Breast epithelium (tissue), 4 donors: Measurements from ENCODE around the gene HSD17B8. TPM values are rescaled to one million over a fixed set of nuclear protein-coding genes. Genes with fewer than 3 reads are reported as not detected.

Experiments used
- DNase-seq, 2 donors: peaks; one replicate each; pipeline ENCODE4 v3.0.0-alpha.2; 2019; ENCODE audit warnings: low spot score in 2 of 2
- H3K27ac ChIP-seq, 2 donors: fragments of 200-600 bp; sonication (generic) in 1 of 2; one replicate each; pipeline ENCODE4 v1.5.1; 2016 to 2019; ENCODE audit warnings: mild to moderate bottlenecking in 1 of 2
- H3K27me3 ChIP-seq, 2 donors: fragments of 200-600 bp; sonication (generic) in 1 of 2; one replicate each; pipeline versions ENCODE4 v1.5.1 to v1.6.0; 2017 to 2019; ENCODE audit warnings: control low read depth in 1 of 2, mild to moderate bottlenecking in 1 of 2
- H3K36me3 ChIP-seq: fragments of 200-600 bp; one replicate; pipeline ENCODE4 v1.5.1; 2019
- H3K4me1 ChIP-seq, 2 donors: fragments of 200-600 bp; sonication (generic); one replicate each; pipeline ENCODE4 v1.5.1; 2016 to 2019; ENCODE audit warnings: control low read depth in 1 of 2
- H3K4me3 ChIP-seq, 3 donors: fragments of 200-600 bp; sonication (generic); 1 replicate in 2 of 3; 2 replicates in 1 of 3; pipeline ENCODE4 v1.5.1; 2016 to 2019; ENCODE audit warnings: mild to moderate bottlenecking in 3 of 3, moderate library complexity in 2 of 3
- H3K9me3 ChIP-seq, 2 donors: fragments of 200-600 bp; sonication (generic) in 1 of 2; one replicate each; pipeline ENCODE4 v1.5.1; 2016 to 2019; ENCODE audit warnings: control low read depth in 1 of 2
- POLR2A ChIP-seq: fragments of 450-650 bp; IDR thresholded peaks from one replicate; pipeline ENCODE4 v1.6.1; 2016; ENCODE audit warnings: antibody characterized with exemption, mild to moderate bottlenecking, moderate library complexity
- POLR2AphosphoS5 ChIP-seq, 3 donors: sonication (generic); formaldehyde crosslinking; IDR thresholded peaks; one replicate each; pipeline ENCODE4 v1.6.1; 2017; ENCODE audit warnings: antibody characterized with exemption in 3 of 3
- intact Hi-C: fragments of 100-400 bp; cut with DNase I; formaldehyde crosslinking; loops from one replicate; pipeline ENCODE4 v1.15.1; 2023; ENCODE audit warnings: low total_unique reads
- total RNA-seq, 3 donors: library from RNA; depleted of rRNA; stranded (reverse); fragments of >200 nt; gene quantifications; one replicate each; pipeline ENCODE4 v1.1.0, GENCODE V29; 2016
- TF ChIP-seq, protein P1 (sequence below), 3 donors: fragments of 450-650 bp; IDR thresholded peaks; one replicate each; pipeline ENCODE4 v1.5.1; 2016 to 2017; ENCODE audit warnings: antibody characterized with exemption in 3 of 3, mild to moderate bottlenecking in 3 of 3, moderate library complexity in 3 of 3

Gene HSD17B8
- total RNA-seq, 3 donors from 2014 or later = 17.0 to 33.8 (median 18.4) TPM

GRCh38 chr6:33209856-33210255 is 5.4 kb downstream of the HSD17B8 start:
- intact Hi-C loops = no loop called here
- Histone ChIP-seq H3K9me3 (no peaks in the 10 kb centered on the region), H3K27me3 (no peaks in the 10 kb centered on the region), H3K4me1 (peaks cover 5 to 10% of the 10 kb centered on the region in 2 donors), H3K4me3 (no peak overlapping the region), H3K36me3 (no peaks in the 10 kb centered on the region), H3K27ac (no peak overlapping the region)
- DNase-seq = no peak
- TF ChIP-seq POLR2AphosphoS5 (IDR thresholded peaks at IDR 0.05) (no peak), POLR2A (no peak)
- TF ChIP-seq, protein P1, sequence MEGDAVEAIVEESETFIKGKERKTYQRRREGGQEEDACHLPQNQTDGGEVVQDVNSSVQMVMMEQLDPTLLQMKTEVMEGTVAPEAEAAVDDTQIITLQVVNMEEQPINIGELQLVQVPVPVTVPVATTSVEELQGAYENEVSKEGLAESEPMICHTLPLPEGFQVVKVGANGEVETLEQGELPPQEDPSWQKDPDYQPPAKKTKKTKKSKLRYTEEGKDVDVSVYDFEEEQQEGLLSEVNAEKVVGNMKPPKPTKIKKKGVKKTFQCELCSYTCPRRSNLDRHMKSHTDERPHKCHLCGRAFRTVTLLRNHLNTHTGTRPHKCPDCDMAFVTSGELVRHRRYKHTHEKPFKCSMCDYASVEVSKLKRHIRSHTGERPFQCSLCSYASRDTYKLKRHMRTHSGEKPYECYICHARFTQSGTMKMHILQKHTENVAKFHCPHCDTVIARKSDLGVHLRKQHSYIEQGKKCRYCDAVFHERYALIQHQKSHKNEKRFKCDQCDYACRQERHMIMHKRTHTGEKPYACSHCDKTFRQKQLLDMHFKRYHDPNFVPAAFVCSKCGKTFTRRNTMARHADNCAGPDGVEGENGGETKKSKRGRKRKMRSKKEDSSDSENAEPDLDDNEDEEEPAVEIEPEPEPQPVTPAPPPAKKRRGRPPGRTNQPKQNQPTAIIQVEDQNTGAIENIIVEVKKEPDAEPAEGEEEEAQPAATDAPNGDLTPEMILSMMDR (IDR thresholded peaks at IDR 0.05) = no peak

- no peaks in the 10 kb centered on the region for H3K27me3 ChIP-seq
- DNase-seq = no peak
- no peaks in the 10 kb centered on the region for H3K36me3 ChIP-seq
- intact Hi-C loops = no loop called here
- no peaks in the 10 kb centered on the region for H3K9me3 ChIP-seq
- H3K4me1 ChIP-seq = peaks cover 5 to 6% of the 10 kb centered on the region in 2 donors
- H3K27ac ChIP-seq = no peak overlapping the region
- H3K4me3 ChIP-seq = no peak overlapping the region
- TF ChIP-seq POLR2A (no peak), POLR2AphosphoS5 (IDR thresholded peaks at IDR 0.05) (no peak)
- TF ChIP-seq, protein P1 (IDR thresholded peaks at IDR 0.05) = no peak
These were observed 6.7 kb downstream of the HSD17B8 start for GRCh38 chr6:33211136-33211535.

DNA sequence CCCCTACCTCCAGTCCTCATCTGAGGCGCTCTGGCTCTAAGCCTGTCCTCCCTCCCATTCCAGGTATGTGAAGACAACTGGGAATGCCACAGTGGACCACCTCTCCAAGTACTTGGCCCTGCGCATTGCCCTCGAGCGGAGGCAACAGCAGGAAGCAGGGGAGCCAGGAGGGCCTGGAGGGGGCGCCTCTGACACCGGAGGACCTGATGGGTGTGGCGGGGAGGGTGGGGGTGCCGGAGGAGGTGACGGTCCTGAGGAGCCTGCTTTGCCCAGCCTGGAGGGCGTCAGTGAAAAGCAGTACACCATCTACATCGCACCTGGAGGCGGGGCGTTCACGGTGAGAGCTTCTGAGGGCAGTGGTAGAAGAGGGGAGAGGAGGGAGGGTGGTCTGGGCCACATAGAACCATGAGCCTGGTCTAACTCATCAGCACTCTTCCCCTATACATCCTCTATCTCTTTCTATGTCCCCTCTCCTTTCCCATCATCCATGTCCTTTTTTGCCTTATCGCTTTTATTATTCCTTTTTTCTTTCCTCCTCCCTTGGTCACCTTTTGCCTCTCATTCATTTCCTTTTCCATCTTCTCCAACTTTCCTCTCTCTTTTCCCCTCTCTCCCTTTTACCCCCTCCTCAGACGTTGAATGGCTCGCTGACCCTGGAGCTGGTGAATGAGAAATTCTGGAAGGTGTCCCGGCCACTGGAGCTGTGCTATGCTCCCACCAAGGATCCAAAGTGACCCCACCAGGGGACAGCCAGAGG is 7.4 kb downstream of the HSD17B8 start:
- no peaks in the 10 kb centered on the region for H3K27me3 ChIP-seq
- no peak for TF ChIP-seq POLR2A
- no peak for TF ChIP-seq POLR2AphosphoS5 (IDR thresholded peaks at IDR 0.05)
- TF ChIP-seq, protein P1 (IDR thresholded peaks at IDR 0.05) = no peak
- peaks cover 5 to 6% of the 10 kb centered on the region in 2 donors for H3K4me1 ChIP-seq

DNA sequence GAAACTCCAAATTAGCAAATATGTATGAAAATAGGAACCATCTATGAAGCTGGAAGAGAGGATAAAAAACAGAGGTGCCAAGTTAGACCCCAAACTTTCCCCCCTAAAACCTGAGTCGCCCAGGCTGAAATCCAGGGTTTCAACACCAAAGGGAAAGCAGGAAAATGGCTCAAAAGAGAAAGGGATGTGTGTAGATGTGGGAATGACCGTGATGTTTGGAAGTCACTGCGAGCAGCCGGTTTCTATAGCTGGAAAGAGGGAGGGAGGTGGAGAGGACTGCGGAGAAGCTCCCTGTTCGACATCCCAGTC is 8.4 kb downstream of the HSD17B8 start:
- no peaks in the 10 kb centered on the region for H3K4me1 ChIP-seq
- intact Hi-C loops = no loop called here
- no peaks in the 10 kb centered on the region for H3K36me3 ChIP-seq
- no peaks in the 10 kb centered on the region for H3K9me3 ChIP-seq
- DNase-seq = no peak
- H3K27ac ChIP-seq = no peak overlapping the region
- peak overlapping the region; percentile 44 to 65 (median 55) for H3K4me3 ChIP-seq
- no peaks in the 10 kb centered on the region for H3K27me3 ChIP-seq
- TF ChIP-seq POLR2AphosphoS5 (IDR thresholded peaks at IDR 0.05) (no peak), POLR2A (no peak)
- TF ChIP-seq, protein P1 (IDR thresholded peaks at IDR 0.05) = no peak

More for the DNA sequence above, 7.4 kb downstream of the HSD17B8 start:
- H3K9me3 ChIP-seq = no peaks in the 10 kb centered on the region
- intact Hi-C loops = no loop called here
- no peaks in the 10 kb centered on the region for H3K36me3 ChIP-seq
- DNase-seq = no peak
- H3K4me3 ChIP-seq = no peak overlapping the region
- H3K27ac ChIP-seq = no peak overlapping the region

DNA sequence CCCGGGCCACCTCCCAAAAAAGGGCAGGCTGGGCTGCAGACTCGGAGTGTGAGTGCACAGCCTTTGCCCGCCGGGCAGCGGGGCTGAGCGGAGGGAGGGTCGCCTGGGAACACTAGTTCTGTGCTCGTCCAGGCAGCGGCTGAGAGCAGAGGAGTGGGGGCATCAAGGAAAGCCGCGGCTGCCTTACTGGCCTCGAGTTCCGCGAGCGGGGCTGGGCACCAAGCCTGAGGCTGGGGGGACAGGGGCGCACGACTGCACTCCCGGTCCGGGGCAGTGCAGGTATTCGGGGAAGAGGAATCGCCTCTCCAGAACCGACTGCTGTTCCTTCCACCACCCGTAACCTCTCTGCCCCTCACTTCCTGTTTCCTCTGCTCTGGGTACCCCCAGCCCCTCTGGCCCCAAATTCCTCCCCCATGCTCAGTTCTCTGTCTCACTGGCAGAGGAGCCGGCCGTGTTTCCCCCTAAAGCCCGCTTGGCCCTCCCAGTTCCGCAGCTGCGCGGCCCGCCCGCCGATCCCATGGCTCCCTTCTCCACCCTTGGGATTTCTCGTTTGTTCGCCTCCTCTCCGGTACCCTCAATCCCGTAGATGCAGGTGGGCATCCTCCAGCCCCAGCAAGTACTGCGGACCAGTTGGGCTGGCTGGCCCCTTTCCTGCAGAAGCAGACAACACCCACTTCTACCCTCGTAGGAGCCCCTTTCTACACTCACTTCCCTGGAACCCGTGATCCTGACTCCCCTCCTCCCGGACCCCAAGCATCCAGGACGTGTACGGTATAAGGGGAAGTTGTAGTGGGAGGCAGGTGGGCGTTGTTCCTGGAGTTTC is 8.9 kb downstream of the HSD17B8 start:
- Histone ChIP-seq H3K27ac (peak overlapping the region in 1 of 2 donors; percentile 25), H3K9me3 (no peaks in the 10 kb centered on the region), H3K4me1 (no peaks in the 10 kb centered on the region), H3K27me3 (no peaks in the 10 kb centered on the region), H3K4me3 (peak overlapping the region; percentile 44 to 65 (median 55)), H3K36me3 (no peaks in the 10 kb centered on the region)
- intact Hi-C loops = no loop called here
- TF ChIP-seq, protein P1 (IDR thresholded peaks at IDR 0.05) = no peak
- no peak for TF ChIP-seq POLR2AphosphoS5 (IDR thresholded peaks at IDR 0.05)
- no peak for TF ChIP-seq POLR2A
- DNase-seq = no peak
